ENCODE data around the gene SYNGAP1.
"Not testable (repeated sequence)": the region's sequence is repeated elsewhere in the genome, so short reads cannot be mapped to it uniquely, and the experiment has no call there.

The SYNGAP1 gene

GRCh38 chr6:33419580-33420490 is at the start of gene SYNGAP1:
TSS of gene SYNGAP1 (plus strand) at chr6:33420065. CDS start at chr6:33420265, 200 bp downstream.
- peak; percentile 80 for DNase-seq

DNA sequence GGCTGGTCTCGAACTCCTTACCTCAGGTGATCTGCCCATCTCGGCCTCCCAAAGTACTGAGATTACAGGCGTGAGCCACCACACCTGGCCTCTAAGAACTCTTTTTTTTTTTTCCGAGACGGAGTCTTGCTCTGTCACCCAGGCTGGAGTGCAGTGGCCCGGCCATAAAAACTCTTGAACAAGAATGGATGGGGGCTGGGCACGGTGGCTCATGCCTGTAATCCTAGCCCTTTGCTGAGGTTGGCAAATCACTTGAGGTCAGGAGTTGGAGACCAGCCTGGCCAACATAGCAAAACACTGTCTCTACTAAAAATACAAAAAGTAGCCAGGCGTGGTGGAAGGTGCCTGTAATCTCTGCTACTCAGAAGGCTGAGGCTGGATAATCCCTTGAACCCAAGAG is 48.0 kb upstream of the SYNGAP1 start:
- DNase-seq, result not testable (repeated sequence)

GRCh38 chr6:33372526-33373123 is 47.2 kb upstream of the SYNGAP1 start:
- DNase-seq, result no peak

DNA sequence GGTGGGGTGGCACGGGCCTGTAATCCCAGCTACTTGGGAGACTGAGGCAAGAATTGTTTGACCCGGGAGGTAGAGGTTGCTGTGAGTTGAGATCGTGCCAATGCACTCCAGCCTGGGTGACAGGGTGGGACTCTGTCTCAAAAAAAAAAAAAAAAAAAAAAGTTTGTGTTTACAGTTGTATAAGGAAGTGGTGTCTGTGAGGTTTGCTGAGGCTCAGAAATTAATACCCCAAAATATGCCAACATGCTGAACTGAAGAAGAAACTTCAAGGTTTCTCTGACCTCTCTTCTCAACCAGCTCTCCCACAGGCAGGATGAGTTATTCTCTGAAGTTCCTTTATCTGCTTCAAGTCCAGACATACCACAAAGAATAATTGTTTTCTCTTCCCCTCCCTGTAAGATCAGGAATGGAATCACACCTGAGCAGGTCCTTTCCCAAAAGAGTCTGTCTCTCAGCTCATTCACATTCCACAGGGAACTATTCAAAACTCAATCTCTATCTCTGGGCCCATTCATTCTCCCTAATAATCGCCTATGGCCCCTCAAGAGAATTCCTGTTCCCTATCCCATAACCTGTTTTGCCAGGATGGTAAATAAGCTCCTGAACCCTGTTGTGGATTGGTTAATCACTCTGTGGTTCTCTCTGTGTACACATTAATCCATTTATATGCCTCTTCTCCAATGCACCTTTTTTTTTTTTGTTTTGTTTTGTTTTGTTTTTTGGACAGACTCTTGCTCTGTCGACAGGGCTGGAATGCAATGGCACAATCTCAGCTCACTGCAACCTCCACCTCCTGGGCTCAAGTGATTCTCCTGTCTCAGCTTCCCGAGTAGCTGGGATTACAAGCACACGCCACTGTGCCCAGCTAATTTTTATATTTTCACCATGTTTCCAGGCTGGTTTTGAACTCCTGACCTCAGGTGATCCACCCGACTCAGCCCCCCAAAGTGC is 45.6 kb upstream of the SYNGAP1 start:
- DNase-seq, result no peak

GRCh38 chr6:33375143-33375671 is 44.7 kb upstream of the SYNGAP1 start:
- DNase-seq, result peak; percentile 84

DNA sequence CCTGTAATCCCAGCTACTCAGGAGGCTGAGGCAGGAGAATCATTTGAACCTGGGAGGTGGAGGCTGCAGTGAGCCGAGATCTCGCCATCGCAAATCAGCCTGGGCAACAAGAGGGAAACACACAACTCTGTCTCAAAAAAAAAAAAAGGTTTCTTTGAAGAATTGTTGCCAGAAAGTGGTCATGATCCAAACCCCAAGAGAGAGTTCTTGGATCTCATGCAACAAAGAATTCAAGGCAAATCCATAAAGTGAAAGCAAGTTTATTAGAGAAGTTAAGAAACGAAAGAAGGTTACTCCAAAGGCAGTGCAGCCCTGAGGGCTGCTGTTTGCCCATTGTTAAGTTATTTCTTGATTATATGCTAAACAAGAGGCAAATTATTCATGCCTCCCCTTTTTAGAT is 42.7 kb upstream of the SYNGAP1 start:
- no peak for DNase-seq

- not testable (repeated sequence) for DNase-seq
Observed at GRCh38 chr6:33379184-33379583, 40.7 kb upstream of the SYNGAP1 start.

DNA sequence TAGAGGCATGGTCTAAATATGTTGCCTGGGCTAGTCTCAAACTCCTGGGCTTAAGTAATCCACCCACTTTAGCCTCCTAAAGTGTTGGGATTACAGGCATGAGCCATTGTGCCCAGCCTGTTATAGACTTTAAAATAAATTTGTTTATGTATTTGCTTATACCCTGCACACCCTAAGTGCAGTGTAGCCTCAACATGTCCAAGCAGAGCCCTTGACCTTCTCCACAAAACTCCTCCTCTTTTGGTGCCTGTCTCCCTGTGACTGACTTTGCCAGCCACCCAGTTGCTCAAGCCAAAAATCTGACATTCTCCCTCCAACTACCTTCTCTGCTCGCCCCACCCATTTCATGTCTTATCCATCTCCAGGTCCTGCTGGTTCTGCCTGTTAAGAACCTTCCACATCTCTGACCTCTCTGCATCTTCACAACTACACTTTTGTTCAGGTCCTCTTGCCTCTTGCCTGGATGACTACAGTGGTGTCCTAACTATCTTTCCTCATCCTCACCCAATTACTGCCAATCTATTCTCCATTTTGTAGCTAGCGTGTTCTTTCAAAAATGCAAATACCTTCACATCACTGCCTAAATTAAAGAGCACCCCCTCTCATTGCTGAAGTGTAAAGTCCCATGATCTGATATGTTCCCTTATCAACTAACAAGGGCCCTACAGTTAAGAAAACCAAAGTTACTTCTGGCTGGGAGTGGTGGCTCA is 39.4 kb upstream of the SYNGAP1 start:
- DNase-seq, result no peak

DNA sequence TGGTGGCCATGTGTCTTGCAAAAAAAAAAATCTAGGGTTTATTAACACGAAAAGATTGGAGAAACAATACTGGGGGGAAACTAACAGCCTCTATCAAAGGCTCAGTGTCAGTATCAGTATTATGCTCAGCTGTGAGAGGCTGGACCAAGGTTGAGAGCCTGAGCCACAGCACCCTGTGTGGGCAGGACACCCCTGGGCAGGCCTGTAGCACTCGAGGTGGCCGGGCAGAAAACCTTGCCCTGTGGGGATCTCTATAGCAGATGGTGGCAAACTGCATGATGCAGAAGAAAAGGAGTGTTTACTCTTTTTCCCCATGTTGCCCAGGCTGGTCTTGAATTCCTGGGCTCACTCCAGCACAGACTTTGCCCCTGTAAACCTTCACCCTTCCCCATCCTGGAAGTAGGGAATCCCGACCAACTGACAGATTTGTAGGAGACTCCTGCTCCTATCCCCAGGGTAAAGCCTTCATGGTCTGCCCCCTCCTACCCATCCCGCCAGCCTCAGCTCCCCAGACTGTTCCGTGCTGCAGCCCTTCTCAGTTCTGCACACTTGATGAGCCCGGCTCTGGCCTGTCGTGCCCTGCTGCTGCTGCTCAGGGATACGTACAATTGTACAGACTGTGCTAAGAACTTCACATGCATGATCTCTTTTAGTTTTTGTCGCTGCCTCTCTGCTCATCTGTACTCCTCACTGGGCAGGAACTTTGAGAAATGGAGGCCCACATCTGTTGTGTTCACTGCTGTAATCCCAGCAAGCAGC is 36.3 kb upstream of the SYNGAP1 start:
- DNase-seq, result no peak

DNA sequence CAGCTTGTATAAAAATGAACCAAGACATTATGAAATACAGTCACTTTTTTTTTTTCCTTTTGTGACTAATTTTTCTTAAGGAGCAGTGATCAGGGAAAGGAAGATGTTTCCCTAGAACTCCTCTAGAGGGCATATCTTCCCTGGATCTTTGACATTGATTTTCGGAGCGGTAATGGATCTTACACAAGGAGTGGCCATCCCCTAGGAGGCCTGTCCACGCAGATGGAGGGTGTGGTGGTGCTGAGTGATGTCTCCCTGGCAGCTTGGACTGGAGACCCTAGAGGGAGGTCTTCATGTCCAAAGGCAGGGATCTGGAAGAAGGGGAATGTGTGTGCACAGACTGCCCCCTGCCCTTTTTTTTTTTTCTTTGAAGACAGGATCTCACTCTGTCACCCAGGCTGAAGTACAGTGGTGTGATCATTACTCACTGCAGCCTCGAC is 35.3 kb upstream of the SYNGAP1 start:
- DNase-seq, result peak; percentile 72

DNA sequence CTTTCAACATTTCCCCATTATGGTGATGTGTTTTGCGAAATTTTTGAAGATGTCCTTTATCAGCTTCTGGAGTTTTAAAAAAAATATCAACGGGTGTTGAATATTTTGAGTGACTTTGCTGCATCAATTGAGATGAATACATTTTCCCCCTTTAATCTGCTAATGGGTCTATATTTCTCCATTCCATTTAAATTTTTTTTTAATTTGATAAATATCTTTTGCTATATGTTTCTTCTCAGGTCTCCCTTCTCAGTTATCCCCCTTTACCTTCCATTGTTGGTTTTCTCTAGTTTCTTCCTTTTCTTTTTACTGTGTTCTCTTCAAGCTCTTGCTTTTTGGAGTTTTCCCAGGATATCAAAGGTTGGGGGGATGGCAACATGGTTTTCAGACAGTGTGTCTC is 29.7 kb upstream of the SYNGAP1 start:
- DNase-seq, result no peak

DNA sequence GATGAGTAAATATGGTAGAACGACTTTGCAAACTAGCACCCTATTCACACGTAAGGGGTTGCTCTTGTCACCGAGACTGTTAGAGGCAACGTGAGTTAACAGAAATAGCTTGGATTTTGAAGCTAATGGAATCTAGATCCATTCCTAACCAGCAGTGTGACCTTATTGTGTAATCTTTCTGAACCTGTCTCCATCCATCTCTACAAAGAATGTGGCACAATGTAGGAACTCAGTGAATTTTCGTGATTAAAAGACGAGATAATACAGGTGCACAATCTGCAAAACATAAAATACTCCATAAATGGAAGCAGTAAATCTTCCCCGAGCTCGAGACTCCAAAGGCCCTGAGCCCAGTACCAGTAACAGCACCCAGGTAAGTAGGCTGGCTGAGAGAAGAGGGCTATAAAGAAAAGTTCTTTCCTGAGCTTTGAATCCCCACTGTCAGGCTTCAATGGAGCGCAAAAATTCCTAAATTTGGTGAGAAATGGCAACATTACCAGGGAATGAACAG is 29.0 kb upstream of the SYNGAP1 start:
- DNase-seq, result no peak

GRCh38 chr6:33391278-33391921 is 28.5 kb upstream of the SYNGAP1 start, which contains the start of gene KIFC1:
TSS of gene KIFC1 (plus strand) at chr6:33391823. CDS start at chr6:33391986, 163 bp downstream.
- DNase-seq, result peak; percentile 100

DNA sequence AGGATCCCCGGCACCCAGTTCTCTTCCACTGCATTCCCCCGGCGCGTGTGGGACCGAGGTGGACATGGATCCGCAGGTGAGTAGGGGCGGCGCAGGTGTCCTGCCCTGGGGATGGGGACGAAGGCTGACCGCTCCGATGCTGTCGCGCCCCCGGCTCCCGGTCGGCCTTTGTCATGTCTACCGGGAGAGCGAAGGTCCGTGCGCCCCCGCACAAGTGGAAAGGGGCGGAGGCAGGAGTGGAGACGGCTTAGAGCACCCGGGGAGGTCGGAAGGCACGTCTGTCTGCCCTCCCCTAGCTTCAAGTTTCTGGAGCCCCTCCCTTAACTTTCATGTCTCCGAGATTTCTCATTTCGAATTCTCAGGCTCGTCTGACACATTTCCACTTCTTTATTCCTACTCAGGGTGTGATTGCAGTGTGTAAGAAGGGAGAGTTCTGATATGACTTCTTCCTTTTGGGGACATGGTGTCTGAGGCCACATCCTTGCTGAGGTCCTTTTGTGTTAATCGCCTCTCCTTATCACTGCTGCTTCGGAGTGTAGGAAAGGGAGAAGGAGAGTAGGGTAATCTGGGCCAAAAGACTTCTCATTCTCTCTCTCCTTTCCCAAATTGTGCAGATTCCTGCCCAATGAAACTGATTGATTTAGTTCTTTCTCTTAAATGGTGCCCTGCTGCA is 27.8 kb upstream of the SYNGAP1 start:
- DNase-seq, result peak; percentile 48

DNA sequence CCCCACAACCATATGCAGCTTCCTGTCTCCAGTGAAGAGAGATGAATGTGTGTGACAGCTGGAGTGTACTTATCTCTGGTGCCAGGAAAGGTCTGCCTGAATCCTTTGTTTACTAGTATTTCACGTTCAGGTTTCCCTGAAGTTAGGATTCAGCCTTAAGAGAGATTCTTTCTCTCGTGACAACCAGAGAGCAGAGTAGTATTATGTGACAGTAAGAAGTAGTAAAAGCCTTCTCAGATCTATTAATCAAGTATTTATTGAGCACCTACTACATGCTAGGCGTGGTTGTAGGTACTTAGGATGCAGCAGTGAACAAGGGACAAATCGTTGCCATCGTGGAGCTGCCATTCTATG is 27.3 kb upstream of the SYNGAP1 start:
- DNase-seq, result no peak

DNA sequence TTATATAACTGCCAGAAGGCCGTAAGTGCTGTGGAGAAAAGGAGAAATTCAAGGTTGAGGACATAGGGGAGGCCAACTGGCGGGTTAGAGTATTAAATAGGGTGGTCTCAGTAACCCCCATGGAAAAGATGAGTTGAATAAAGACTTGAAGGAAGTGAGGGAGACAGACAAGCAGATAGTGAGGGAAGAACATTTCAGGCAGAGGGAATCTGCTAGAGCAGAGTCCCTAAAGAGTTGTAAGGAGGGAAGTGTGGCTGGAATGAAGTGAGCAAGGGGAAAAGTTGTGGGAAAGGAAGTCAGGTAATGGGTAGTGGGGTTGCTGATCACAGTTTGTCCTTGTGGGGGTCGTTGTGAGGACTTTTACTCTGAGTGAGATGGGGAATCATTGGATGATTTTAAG is 26.9 kb upstream of the SYNGAP1 start:
- no peak for DNase-seq

GRCh38 chr6:33397541-33397940 is 22.3 kb upstream of the SYNGAP1 start:
- DNase-seq, result no peak

DNA sequence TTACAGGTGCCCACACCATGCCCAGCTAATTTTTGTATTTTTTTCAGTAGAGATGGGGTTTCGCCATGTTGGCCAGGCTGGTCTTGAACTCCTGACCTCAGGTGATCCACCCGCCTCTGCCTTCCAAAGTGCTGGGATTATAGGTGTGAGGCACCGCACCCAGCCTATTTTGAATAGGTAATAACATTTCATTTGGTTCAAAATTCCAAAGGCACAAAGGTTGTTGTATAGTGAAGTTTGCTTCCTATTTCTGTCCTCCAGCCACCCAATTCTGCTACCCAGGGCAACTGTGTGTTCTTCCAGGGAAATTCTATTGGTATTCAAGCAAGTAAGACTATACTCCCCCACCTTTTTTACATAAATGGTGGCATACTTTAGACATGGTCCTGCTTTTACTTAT is 21.3 kb upstream of the SYNGAP1 start:
- not testable (repeated sequence) for DNase-seq

DNA sequence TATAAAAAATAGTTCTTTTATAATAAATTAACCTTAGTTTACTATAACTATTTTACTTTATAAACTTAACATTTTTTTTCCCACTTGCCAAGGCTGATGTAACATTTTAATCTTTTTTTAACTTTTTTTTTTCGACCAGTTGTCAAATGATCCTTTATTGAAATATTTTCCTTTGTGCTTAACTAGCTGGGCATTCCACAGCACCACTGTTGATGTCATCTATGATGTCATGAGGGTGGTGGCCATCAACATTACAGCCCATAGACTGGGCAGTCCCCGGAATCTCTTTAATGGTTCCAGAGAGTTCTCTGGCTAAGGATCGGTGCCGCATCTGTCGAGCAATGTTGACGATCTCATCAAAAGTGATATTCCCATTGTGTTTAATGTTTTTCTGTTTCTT is 20.0 kb upstream of the SYNGAP1 start:
- DNase-seq, result not testable (repeated sequence)

GRCh38 chr6:33404884-33405283 is 15.0 kb upstream of the SYNGAP1 start:
- DNase-seq, result no peak

Measured in fibroblast of skin of right biceps (primary cell).